Stomach (tissue), 4 donors: ENCODE results near the gene FEM1C.

Source experiments
- CTCF ChIP-seq, 7 experiments: fragments of 450-650 bp in 4 of 7; fragments of 200-600 bp in 3 of 7; sonication (generic) in 3 of 7; IDR thresholded peaks; one replicate each; pipeline ENCODE4 v1.5.1; 2016 to 2019; ENCODE audit warnings: antibody characterized with exemption in 7 of 7, control low read depth in 2 of 7, mild to moderate bottlenecking in 1 of 7
- EP300 ChIP-seq: sonication (generic); formaldehyde crosslinking; IDR thresholded peaks from one replicate; pipeline ENCODE4 v1.6.1; 2017; ENCODE audit warnings: antibody characterized with exemption
- POLR2A ChIP-seq, 4 donors: fragments of 450-650 bp; IDR thresholded peaks; one replicate each; pipeline ENCODE4 v1.6.1; 2016; ENCODE audit warnings: antibody characterized with exemption in 4 of 4, control low read depth in 2 of 4, mild to moderate bottlenecking in 1 of 4, moderate library complexity in 1 of 4

GRCh38 chr5:115531787-115532367 lies 12.7 kb downstream of the FEM1C start:
- TF ChIP-seq CTCF (IDR thresholded peaks at IDR 0.05) (no peak), POLR2A (IDR thresholded peaks at IDR 0.05) (no peak), EP300 (no peak)
